K562 (cell line): ENCODE data around the gene MLF1. TPM values are rescaled to one million over a fixed set of nuclear protein-coding genes. Genes with fewer than 3 reads are reported as not detected.

Experiments used
- BRF2 ChIP-seq: IDR thresholded peaks from 3 replicates; pipeline ENCODE4 v1.6.1; 2011; ENCODE audit warnings: borderline replicate concordance, mild to moderate bottlenecking; ENCODE audit not compliant: insufficient read length, insufficient read depth
- CTCFL ChIP-seq: IDR thresholded peaks from 2 replicates; pipeline ENCODE4 v1.6.1; 2011; ENCODE audit warnings: borderline replicate concordance, low read depth, mild to moderate bottlenecking, moderate library complexity, low read length; ENCODE audit not compliant: insufficient read depth, poor library complexity, severe bottlenecking
- ELF2 ChIP-seq: fragments of 250-450 bp; sonication (Bioruptor Pico); IDR thresholded peaks from 2 replicates; pipeline ENCODE4 v1.5.0; 2021; ENCODE audit warnings: mild to moderate bottlenecking
- ELF4 ChIP-seq: fragments of 450-650 bp; formaldehyde crosslinking; IDR thresholded peaks from 2 replicates; pipeline ENCODE4 v1.4.0; 2022; ENCODE audit warnings: missing genetic modification characterization
- GTF2E2 ChIP-seq: fragments of 200-800 bp; sonication (Bioruptor generic); IDR thresholded peaks from 2 replicates; pipeline ENCODE4 v1.6.1; 2016; ENCODE audit warnings: missing genetic modification characterization, missing compliant biosample characterization
- HDAC2 ChIP-seq: fragments of 450-650 bp; IDR thresholded peaks from 2 replicates; pipeline ENCODE4 v1.6.1; 2016; ENCODE audit warnings: mild to moderate bottlenecking
- HLTF ChIP-seq: fragments of 450-650 bp; IDR thresholded peaks from 2 replicates; pipeline ENCODE4 v1.6.1; 2016
- KDM5B ChIP-seq: fragments of 200-600 bp; sonication (generic); IDR thresholded peaks from 2 replicates; pipeline ENCODE4 v1.6.1; 2012; ENCODE audit warnings: low read depth, mild to moderate bottlenecking, moderate library complexity, low read length, control low read depth, inconsistent platforms; ENCODE audit not compliant: insufficient replicate concordance
- MCM7 ChIP-seq, 2 experiments: fragments of 450-650 bp; IDR thresholded peaks; 2 replicates each; pipeline ENCODE4 v1.6.1; 2016 to 2018
- NBN ChIP-seq: fragments of 450-650 bp; IDR thresholded peaks from 2 replicates; pipeline ENCODE4 v1.6.1; 2016; ENCODE audit warnings: low read depth, mild to moderate bottlenecking
- POU5F1 ChIP-seq: fragments of 150-350 bp; IDR thresholded peaks from 2 replicates; pipeline ENCODE4 v1.6.1; 2014; ENCODE audit warnings: borderline replicate concordance, low read length, low read depth, mild to moderate bottlenecking; ENCODE audit not compliant: partially characterized antibody
- SMARCA5 ChIP-seq: fragments of 450-650 bp; IDR thresholded peaks from 2 replicates; pipeline ENCODE4 v1.6.1; 2016
- SNRNP70 ChIP-seq: fragments of 200-400 bp; formaldehyde crosslinking; optimal IDR thresholded peaks from 2 replicates; pipeline ENCODE3; 2017; ENCODE audit warnings: low read depth, low read length
- STAT5A ChIP-seq: IDR thresholded peaks from 2 replicates; pipeline ENCODE4 v1.6.1; 2012; ENCODE audit warnings: low read length, inconsistent platforms, borderline replicate concordance
- THRB ChIP-seq: fragments of 450-650 bp; formaldehyde crosslinking; conservative IDR thresholded peaks from 2 replicates; pipeline ENCODE4 v1.4.0; 2022; ENCODE audit warnings: mild to moderate bottlenecking, missing genetic modification characterization
- XRCC3 ChIP-seq: fragments of 450-650 bp; IDR thresholded peaks from 2 replicates; pipeline ENCODE4 v1.6.1; 2017; ENCODE audit warnings: mild to moderate bottlenecking, moderate library complexity
- ZEB2 ChIP-seq: fragments of 450-650 bp; IDR thresholded peaks from 2 replicates; pipeline ENCODE4 v1.6.1; 2016
- ZNF23 ChIP-seq: fragments of 250-450 bp; sonication (Bioruptor Pico); IDR thresholded peaks from 2 replicates; pipeline ENCODE4 v1.4.0; 2020; ENCODE audit warnings: mild to moderate bottlenecking
- ZNF280A ChIP-seq: fragments of 450-650 bp; IDR thresholded peaks from 2 replicates; pipeline ENCODE4 v1.6.1; 2018; ENCODE audit warnings: mild to moderate bottlenecking, low read depth; ENCODE audit not compliant: partially characterized antibody
- ZNF449 ChIP-seq: fragments of 250-450 bp; sonication (Bioruptor Pico); IDR thresholded peaks from 2 replicates; pipeline ENCODE4 v1.8.0; 2022; ENCODE audit warnings: moderate library complexity, mild to moderate bottlenecking, inconsistent platforms
- ZNF77 ChIP-seq: fragments of 250-450 bp; sonication (Bioruptor Pico); IDR thresholded peaks from 2 replicates; pipeline ENCODE4 v1.5.0; 2020
- polyA plus RNA-seq, 8 experiments: library from polyadenylated mRNA; depleted of rRNA in 4 of 8; stranded (reverse) in 5 of 8; unstranded in 3 of 8; fragments of >200 nt; fragmentation: Nextera tagmentation in 2 of 8; fragmentation: Illumina TruSeq in 1 of 8; extraction: Ambion mirVana in 2 of 8; extraction: Trizol in 1 of 8; gene quantifications; 2 replicates each; pipeline versions ENCODE4 v1.2.1 to v1.2.3, GENCODE V29; 2011 to 2014; ENCODE audit warnings: inconsistent platforms in 1 of 8, missing spikeins in 1 of 8
- total RNA-seq, 7 experiments: library from RNA; depleted of rRNA in 6 of 7; stranded (reverse); fragments of >200 nt in 6 of 7; fragmentation: Illumina TruSeq in 2 of 7; extraction: Trizol in 2 of 7; gene quantifications; 2 replicates each; pipeline versions ENCODE4 v1.2.1 to v1.2.3, GENCODE V29; 2011 to 2021; ENCODE audit warnings: low replicate concordance in 1 of 7

Gene MLF1
- total and polyA plus RNA-seq, 9 of the 15 experiments (the other 6 are each of a cell fraction or from before 2014, with no cell fraction given) = 20.4 to 71.0 (median 27.1) TPM

GRCh38 chr3:158644345-158644908 is 73.4 kb downstream of the MLF1 start, which contains the start of gene GFM1 (continued):
- peak; percentile 85 for TF ChIP-seq NBN
- no peak for TF ChIP-seq SMARCA5
- TF ChIP-seq HDAC2 = peak; percentile 93
- no peak for TF ChIP-seq CTCFL
- TF ChIP-seq THRB = 0 out of 2 replicates have a peak, but pooled peaks have one; percentile 48
- no peak for TF ChIP-seq ZNF77 (CRISPR knock-in tag)
- no peak for TF ChIP-seq POU5F1
- no peak for TF ChIP-seq GTF2E2
- TF ChIP-seq KDM5B = peak; percentile 66
- TF ChIP-seq ELF4 (CRISPR knock-in tag) = peak; percentile 69; the same call in 1 of the 2 replicates
- no peak for TF ChIP-seq BRF2
- TF ChIP-seq MCM7 (IDR thresholded peaks at IDR 0.05) = no peak
- no peak for TF ChIP-seq ZNF23
- TF ChIP-seq ELF2 (CRISPR knock-in tag) = no peak
- no peak for TF ChIP-seq HLTF
- 0 out of 2 replicates have a peak, but pooled peaks have one; percentile 25 for TF ChIP-seq ZEB2
- TF ChIP-seq ZNF449 (CRISPR knock-in tag) = no peak
- no peak for TF ChIP-seq SNRNP70
- no peak for TF ChIP-seq ZNF280A
- TF ChIP-seq STAT5A = no peak; the same call in 1 of the 2 replicates
- no peak for TF ChIP-seq XRCC3
